H9 (cell line): ENCODE results near the gene PGF. TPM values are rescaled to one million over a fixed set of nuclear protein-coding genes. Genes with fewer than 3 reads are reported as not detected.

Source experiments
- DNase-seq: peaks from one replicate; pipeline ENCODE4 v3.0.0-alpha.2; 2017
- H2AFZ ChIP-seq: one replicate; pipeline ENCODE4 v1.6.1; 2013; ENCODE audit warnings: mild to moderate bottlenecking, low read length, control low read depth, moderate library complexity
- H2AK5ac ChIP-seq: 2 replicates; pipeline ENCODE4 v1.6.1; 2013; ENCODE audit warnings: low read length, control low read depth, mixed read lengths; ENCODE audit not compliant: insufficient read length
- H2BK120ac ChIP-seq: one replicate; pipeline ENCODE4 v1.6.1; 2013; ENCODE audit warnings: low read depth, mild to moderate bottlenecking, low read length, control low read depth, inconsistent platforms; ENCODE audit not compliant: poor library complexity, severe bottlenecking
- H2BK12ac ChIP-seq: 2 replicates; pipeline ENCODE4 v1.6.1; 2013; ENCODE audit warnings: low read length, control low read depth, mixed read lengths, low read depth; ENCODE audit not compliant: insufficient read length
- H2BK15ac ChIP-seq: 2 replicates; pipeline ENCODE4 v1.6.1; 2013; ENCODE audit warnings: low read depth, low read length, control low read depth
- H2BK20ac ChIP-seq: one replicate; pipeline ENCODE4 v1.6.1; 2013; ENCODE audit warnings: low read depth, mild to moderate bottlenecking, low read length, control low read depth, inconsistent platforms; ENCODE audit not compliant: poor library complexity, severe bottlenecking
- H2BK5ac ChIP-seq: 2 replicates; pipeline ENCODE4 v1.6.1; 2013; ENCODE audit warnings: low read length, control low read depth, mixed read lengths; ENCODE audit not compliant: insufficient read length
- H3K14ac ChIP-seq: 2 replicates; pipeline ENCODE4 v1.6.1; 2013; ENCODE audit warnings: low read length, control low read depth; ENCODE audit not compliant: insufficient read depth
- H3K18ac ChIP-seq: 2 replicates; pipeline ENCODE4 v1.6.1; 2013; ENCODE audit warnings: low read depth, mild to moderate bottlenecking, mixed read lengths, low read length, control low read depth; ENCODE audit not compliant: insufficient read length
- H3K23ac ChIP-seq: 2 replicates; pipeline ENCODE4 v1.6.1; 2013; ENCODE audit warnings: low read length, control low read depth, mixed read lengths, low read depth; ENCODE audit not compliant: insufficient read length
- H3K23me2 ChIP-seq: 2 replicates; pipeline ENCODE4 v1.6.1; 2013; ENCODE audit warnings: low read depth, mild to moderate bottlenecking, mixed read lengths, low read length, control low read depth; ENCODE audit not compliant: insufficient read length, poor library complexity, severe bottlenecking
- H3K27ac ChIP-seq: 2 replicates; pipeline ENCODE4 v1.5.1; 2013; ENCODE audit warnings: low read length, control low read depth, mixed read lengths, low read depth; ENCODE audit not compliant: insufficient read length
- H3K27me3 ChIP-seq: 2 replicates; pipeline ENCODE4 v1.6.1; 2013; ENCODE audit warnings: low read length, control low read depth, inconsistent platforms; ENCODE audit not compliant: insufficient read depth
- H3K4ac ChIP-seq: 2 replicates; pipeline ENCODE4 v1.6.1; 2013; ENCODE audit warnings: low read depth, mild to moderate bottlenecking, control low read depth, inconsistent platforms, low read length, moderate library complexity
- H3K4me1 ChIP-seq: 2 replicates; pipeline ENCODE4 v1.6.1; 2013; ENCODE audit warnings: low read length, control low read depth, inconsistent platforms; ENCODE audit not compliant: insufficient read depth
- H3K4me2 ChIP-seq: 2 replicates; pipeline ENCODE4 v1.6.1; 2013; ENCODE audit warnings: low read length, control low read depth, mixed read lengths; ENCODE audit not compliant: insufficient read length, insufficient read depth
- H3K56ac ChIP-seq: 2 replicates; pipeline ENCODE4 v1.6.1; 2013; ENCODE audit warnings: low read depth, mild to moderate bottlenecking, mixed read lengths, low read length, control low read depth; ENCODE audit not compliant: insufficient read length
- H3K79me1 ChIP-seq: 2 replicates; pipeline ENCODE4 v1.6.1; 2013; ENCODE audit warnings: low read depth, mild to moderate bottlenecking, moderate library complexity, low read length, control low read depth, inconsistent platforms; ENCODE audit not compliant: insufficient read depth, poor library complexity, severe bottlenecking
- H3K79me2 ChIP-seq: 2 replicates; pipeline ENCODE4 v1.6.1; 2013; ENCODE audit warnings: low read length, control low read depth, inconsistent platforms; ENCODE audit not compliant: insufficient read depth
- H3K9ac ChIP-seq: 2 replicates; pipeline ENCODE4 v1.6.1; 2013; ENCODE audit warnings: low read length, control low read depth, mixed read lengths; ENCODE audit not compliant: insufficient read length; ENCODE audit errors: extremely low read depth
- H3K9me3 ChIP-seq: one replicate; pipeline ENCODE4 v1.6.1; 2013; ENCODE audit warnings: low read depth, low read length, inconsistent platforms; ENCODE audit not compliant: control insufficient read depth
- H3T11ph ChIP-seq: one replicate; pipeline ENCODE4 v1.6.1; 2013; ENCODE audit warnings: mild to moderate bottlenecking, low read length, control low read depth, inconsistent platforms
- H4K20me1 ChIP-seq: one replicate; pipeline ENCODE4 v1.6.1; 2013; ENCODE audit not compliant: control insufficient read depth, insufficient read length, insufficient read depth
- H4K5ac ChIP-seq: 2 replicates; pipeline ENCODE4 v1.6.1; 2013; ENCODE audit warnings: low read depth, mild to moderate bottlenecking, mixed read lengths, low read length, control low read depth; ENCODE audit not compliant: insufficient read length
- H4K8ac ChIP-seq: replicated peaks from 2 replicates; pipeline ENCODE4 v1.6.1; 2013; ENCODE audit warnings: low read length, control low read depth, mixed read lengths, low read depth; ENCODE audit not compliant: insufficient read length
- H4K91ac ChIP-seq: 2 replicates; pipeline ENCODE4 v1.6.1; 2013; ENCODE audit warnings: low read depth, mild to moderate bottlenecking, moderate library complexity, mixed read lengths, low read length, control low read depth; ENCODE audit not compliant: insufficient read length
- H3K27ac Mint-ChIP-seq, 3 experiments: 2 replicates in 2 of 3; 3 replicates in 1 of 3; pipeline ENCODE4 v1.8.0; 2020 to 2021; ENCODE audit warnings: mixed read lengths in 3 of 3, mild to moderate bottlenecking in 1 of 3, moderate library complexity in 1 of 3
- H3K27me3 Mint-ChIP-seq: 2 replicates; pipeline ENCODE4 v1.8.0; 2021; ENCODE audit warnings: low read depth, mild to moderate bottlenecking, moderate library complexity, mixed read lengths
- H3K36me3 Mint-ChIP-seq, 3 experiments: 2 replicates in 2 of 3; 3 replicates in 1 of 3; pipeline ENCODE4 v1.8.0; 2020 to 2021; ENCODE audit warnings: low read depth in 3 of 3, mixed read lengths in 3 of 3; ENCODE audit not compliant: insufficient read depth in 1 of 3
- H3K4me1 Mint-ChIP-seq, 2 experiments: 2 replicates each; pipeline ENCODE4 v1.8.0; 2020; ENCODE audit warnings: mixed read lengths in 2 of 2
- H3K4me3 Mint-ChIP-seq, 2 experiments: 2 replicates in 1 of 2; 3 replicates in 1 of 2; pipeline ENCODE4 v1.8.0; 2020 to 2021; ENCODE audit warnings: mild to moderate bottlenecking in 2 of 2, mixed read lengths in 2 of 2, moderate library complexity in 1 of 2
- H3K9me3 Mint-ChIP-seq, 2 experiments: 2 replicates in 1 of 2; 3 replicates in 1 of 2; pipeline ENCODE4 v1.8.0; 2020; ENCODE audit warnings: mild to moderate bottlenecking in 2 of 2, mixed read lengths in 2 of 2, moderate library complexity in 1 of 2
- CTCF ChIP-seq: fragments of 200-600 bp; sonication (generic); conservative IDR thresholded peaks from 3 replicates; pipeline ENCODE4 v1.8.0; 2021; ENCODE audit warnings: antibody characterized with exemption, mild to moderate bottlenecking
- WGBS: extraction: QIAGEN DNeasy Blood & Tissue Kit; methylation state at CpG from one replicate; pipeline ENCODE4 v1.1.7; 2013; ENCODE audit warnings: missing lambda C conversion rate, low lambda C conversion rate, mixed read lengths; ENCODE audit not compliant: insufficient read length; ENCODE audit errors: extremely low coverage; 5-methylcytosine and 5-hydroxymethylcytosine counted together
- total RNA-seq: library from RNA; stranded (reverse); gene quantifications from 2 replicates; pipeline ENCODE4 v1.2.1, GENCODE V29; 2021

PGF gene
- total RNA-seq, 1 experiment from 2014 or later, result 2.3 TPM

- no peaks in the 10 kb centered on the region; the same call in 1 of the 2 replicates for H3K4me1 ChIP-seq
- H3K36me3 Mint-ChIP-seq, result peaks cover 0 to 1% (median 0%) of the 10 kb centered on the region in 3 experiments; a peak in 3 of 7 replicates
- no CpG with 5 or more reads among the region's 10 CpGs for WGBS
- H4K20me1 ChIP-seq, result no peaks in the 10 kb centered on the region
- H3K4me3 Mint-ChIP-seq, result no peak overlapping the region
- no peaks in the 10 kb centered on the region for H3K79me2 ChIP-seq
- H3K27me3 Mint-ChIP-seq, result no peaks in the 10 kb centered on the region
- no peaks in the 10 kb centered on the region for H3K27me3 ChIP-seq
- H3K9me3 ChIP-seq, result no peaks in the 10 kb centered on the region
- H3K9ac ChIP-seq, result no peak overlapping the region
- no peak for TF ChIP-seq CTCF
- H2BK20ac ChIP-seq, result no peak overlapping the region
- no peaks in the 10 kb centered on the region for H3K9me3 Mint-ChIP-seq
- no peak overlapping the region for H2BK5ac ChIP-seq
- H3K23me2 ChIP-seq, result no peaks in the 10 kb centered on the region
- H3K23ac ChIP-seq, result no peak overlapping the region
- no peak overlapping the region for H2AFZ ChIP-seq
- H4K91ac ChIP-seq, result no peak overlapping the region
- H2BK120ac ChIP-seq, result no peak overlapping the region
- no peak overlapping the region for H3K4ac ChIP-seq
- no peaks in the 10 kb centered on the region for H3K79me1 ChIP-seq
- H3K27ac Mint-ChIP-seq, result peak overlapping the region in 1 of 3 experiments; percentile 77; a peak in 1 of 7 replicates
- no peak overlapping the region for H3T11ph ChIP-seq
- H3K27ac ChIP-seq, result no peak overlapping the region
- DNase-seq, result no peak
- no peak overlapping the region for H3K14ac ChIP-seq
- H4K8ac ChIP-seq, result no peak overlapping the region
- no peak overlapping the region for H2AK5ac ChIP-seq
- H4K5ac ChIP-seq, result no peak overlapping the region
- H3K4me1 Mint-ChIP-seq, result peaks cover 0 to 6% of the 10 kb centered on the region in 2 experiments; a peak in 2 of 4 replicates
- no peak overlapping the region for H3K18ac ChIP-seq
- no peak overlapping the region for H2BK15ac ChIP-seq
- no peak overlapping the region for H3K56ac ChIP-seq
- no peak overlapping the region for H3K4me2 ChIP-seq
- H2BK12ac ChIP-seq, result no peak overlapping the region
These were observed 42.6 kb downstream of the PGF start for GRCh38 chr14:74912801-74913200.
